H1 (cell line): ENCODE data around the gene PDPK1. TPM values are rescaled to one million over a fixed set of nuclear protein-coding genes. Genes with fewer than 3 reads are reported as not detected.
"Not testable (repeated sequence)": the region's sequence is repeated elsewhere in the genome, so short reads cannot be mapped to it uniquely, and the experiment has no call there.

Source experiments
- CTCF ChIA-PET: fragments of 300-600 bp; sonication (Branson Sonifier 250); formaldehyde crosslinking; loops from one replicate; lab custom pipeline; 2021; ENCODE audit not compliant: partially characterized antibody; lab: Charles Lee
- POLR2A ChIA-PET: fragments of 300-600 bp; sonication (Branson Sonifier 250); formaldehyde crosslinking; loops from one replicate; lab custom pipeline; 2021; ENCODE audit warnings: inconsistent platforms; ENCODE audit not compliant: partially characterized antibody; lab: Charles Lee
- DNase-seq, 2 experiments: peaks; one replicate each; pipeline versions ENCODE4 v3.0.0 to v3.0.0-alpha.2; 2010 to 2022; ENCODE audit warnings: low spot score in 2 of 2, low read depth in 1 of 2, mixed read lengths in 1 of 2
- FAIRE-seq: peaks from 2 replicates; lab custom pipeline; 2011; peaks lifted over from hg19 to GRCh38; lab: Jason Lieb, UNC
- H2AFZ ChIP-seq: 2 replicates; pipeline ENCODE4 v1.8.1; 2012; ENCODE audit warnings: low read length, inconsistent platforms
- H2AK5ac ChIP-seq: 2 replicates; pipeline ENCODE4 v1.6.1; 2013; ENCODE audit warnings: low read depth, low read length
- H2BK120ac ChIP-seq: replicated peaks from 2 replicates; pipeline ENCODE3; 2013; ENCODE audit warnings: low read depth, low read length, inconsistent platforms
- H2BK12ac ChIP-seq: 2 replicates; pipeline ENCODE4 v1.6.1; 2013; ENCODE audit warnings: low read depth, low read length
- H2BK15ac ChIP-seq: 2 replicates; pipeline ENCODE4 v1.6.1; 2013; ENCODE audit warnings: low read length
- H2BK20ac ChIP-seq: 2 replicates; pipeline ENCODE4 v1.6.1; 2013; ENCODE audit warnings: low read length
- H2BK5ac ChIP-seq: 2 replicates; pipeline ENCODE4 v1.6.1; 2013; ENCODE audit warnings: low read depth, low read length
- H3K14ac ChIP-seq: 2 replicates; pipeline ENCODE4 v1.6.1; 2013; ENCODE audit warnings: inconsistent platforms; ENCODE audit not compliant: insufficient read length
- H3K18ac ChIP-seq: 2 replicates; pipeline ENCODE4 v1.6.1; 2013; ENCODE audit warnings: low read length; ENCODE audit errors: extremely low read depth
- H3K23ac ChIP-seq: 2 replicates; pipeline ENCODE4 v1.6.1; 2013; ENCODE audit warnings: inconsistent platforms; ENCODE audit not compliant: insufficient read length
- H3K23me2 ChIP-seq: 2 replicates; pipeline ENCODE4 v1.6.1; 2013; ENCODE audit warnings: low read depth, low read length
- H3K27ac ChIP-seq: 2 replicates; pipeline ENCODE4 v1.6.1; 2011; ENCODE audit warnings: low read depth, low read length, inconsistent platforms
- H3K27me3 ChIP-seq, 4 experiments: replicated peaks in 1 of 4; 1 replicate in 1 of 4; 2 replicates in 3 of 4; pipeline versions ENCODE4 v1.6.1 to v1.8.1; 2011 to 2013; ENCODE audit warnings: low read length in 3 of 4, mild to moderate bottlenecking in 3 of 4, inconsistent platforms in 2 of 4, mixed read lengths in 2 of 4, moderate library complexity in 1 of 4; ENCODE audit not compliant: control insufficient read depth in 3 of 4, insufficient read depth in 3 of 4; ENCODE audit errors: extremely low read depth in 1 of 4
- H3K36me3 ChIP-seq, 4 experiments: 2 replicates each; pipeline versions ENCODE4 v1.6.1 to v1.8.1; 2011 to 2013; ENCODE audit warnings: mild to moderate bottlenecking in 4 of 4, low read length in 3 of 4, moderate library complexity in 2 of 4, control low read depth in 1 of 4, inconsistent platforms in 1 of 4; ENCODE audit not compliant: insufficient read depth in 4 of 4, control insufficient read depth in 2 of 4
- H3K4ac ChIP-seq: replicated peaks from 2 replicates; pipeline ENCODE3; 2013; ENCODE audit warnings: low read length, low read depth, mixed read lengths, inconsistent platforms; ENCODE audit not compliant: insufficient read length
- H3K4me1 ChIP-seq, 4 experiments: replicated peaks in 1 of 4; 1 replicate in 1 of 4; 2 replicates in 3 of 4; pipeline versions ENCODE4 v1.6.1 to v1.8.1; 2011 to 2013; ENCODE audit warnings: low read length in 3 of 4, inconsistent platforms in 2 of 4, mixed read lengths in 1 of 4; ENCODE audit not compliant: insufficient read depth in 4 of 4, control insufficient read depth in 3 of 4
- H3K4me2 ChIP-seq, 2 experiments: 2 replicates each; pipeline versions ENCODE4 v1.6.1 to v1.8.1; 2011 to 2013; ENCODE audit warnings: low read depth in 2 of 2, low read length in 2 of 2, control low read depth in 1 of 2, inconsistent platforms in 1 of 2, mild to moderate bottlenecking in 1 of 2; ENCODE audit not compliant: insufficient read depth in 1 of 2
- H3K4me3 ChIP-seq, 4 experiments: fragments of 200-600, 300-600 bp in 1 of 4; sonication (generic), shearing (Covaris generic), sonication (Bioruptor Twin) in 1 of 4; 2 replicates each; pipeline versions ENCODE4 v1.5.1 to v1.8.1; 2011 to 2016; ENCODE audit warnings: low read length in 4 of 4, low read depth in 3 of 4, control low read depth in 2 of 4, inconsistent platforms in 2 of 4, mild to moderate bottlenecking in 2 of 4, mixed read lengths in 1 of 4, moderate library complexity in 1 of 4; ENCODE audit not compliant: insufficient read depth in 2 of 4; ENCODE audit errors: extremely low read depth in 1 of 4
- H3K56ac ChIP-seq: replicated peaks from 2 replicates; pipeline ENCODE3; 2013; ENCODE audit warnings: low read depth, mild to moderate bottlenecking, mixed read lengths, low read length, inconsistent platforms; ENCODE audit not compliant: insufficient read length
- H3K79me1 ChIP-seq: 2 replicates; pipeline ENCODE4 v1.6.1; 2013; ENCODE audit warnings: low read depth, low read length, control low read depth
- H3K79me2 ChIP-seq, 2 experiments: 2 replicates each; pipeline versions ENCODE4 v1.6.1 to v1.8.1; 2012 to 2013; ENCODE audit warnings: low read length in 2 of 2, mild to moderate bottlenecking in 2 of 2, inconsistent platforms in 1 of 2; ENCODE audit not compliant: insufficient read depth in 2 of 2, control insufficient read depth in 1 of 2
- H3K9ac ChIP-seq, 4 experiments: replicated peaks in 1 of 4; 1 replicate in 1 of 4; 2 replicates in 3 of 4; pipeline versions ENCODE4 v1.6.1 to v1.8.1; 2011 to 2013; ENCODE audit warnings: low read depth in 3 of 4, low read length in 3 of 4, control low read depth in 2 of 4, mild to moderate bottlenecking in 2 of 4, moderate library complexity in 2 of 4, inconsistent platforms in 1 of 4; ENCODE audit errors: extremely low read depth in 1 of 4
- H3K9me3 ChIP-seq, 2 experiments: 2 replicates each; pipeline versions ENCODE4 v1.6.1 to v1.8.1; 2012 to 2013; ENCODE audit warnings: mild to moderate bottlenecking in 2 of 2, moderate library complexity in 2 of 2, control low read depth in 1 of 2, inconsistent platforms in 1 of 2, low read depth in 1 of 2, low read length in 1 of 2, mixed read lengths in 1 of 2; ENCODE audit not compliant: insufficient read depth in 2 of 2
- H4K20me1 ChIP-seq, 2 experiments: replicated peaks in 1 of 2; 2 replicates each; pipeline versions ENCODE3 to v1.8.1; 2011 to 2013; ENCODE audit warnings: inconsistent platforms in 2 of 2, low read length in 2 of 2, mild to moderate bottlenecking in 1 of 2; ENCODE audit not compliant: insufficient read depth in 2 of 2, control insufficient read depth in 1 of 2
- H4K5ac ChIP-seq: 2 replicates; pipeline ENCODE4 v1.6.1; 2013; ENCODE audit warnings: low read length, low read depth, mixed read lengths, inconsistent platforms; ENCODE audit not compliant: insufficient read length
- H4K8ac ChIP-seq: 2 replicates; pipeline ENCODE4 v1.8.0; 2013; ENCODE audit warnings: mild to moderate bottlenecking, moderate library complexity, low read length, inconsistent platforms; ENCODE audit not compliant: insufficient read depth; ENCODE audit errors: extremely low read depth
- H4K91ac ChIP-seq: replicated peaks from 2 replicates; pipeline ENCODE3; 2013; ENCODE audit warnings: low read length, mixed read lengths, inconsistent platforms; ENCODE audit not compliant: insufficient read length
- CTCF ChIP-seq, 3 experiments: IDR thresholded peaks; 1 replicate in 2 of 3; 2 replicates in 1 of 3; pipeline versions ENCODE4 v1.5.1 to v1.6.1; 2011; ENCODE audit warnings: low read length in 3 of 3, mild to moderate bottlenecking in 3 of 3, inconsistent platforms in 2 of 3, low read depth in 1 of 3, moderate library complexity in 1 of 3; ENCODE audit not compliant: insufficient read depth in 1 of 3; ENCODE audit errors: control extremely low read depth in 1 of 3
- RAD21 ChIP-seq, 2 experiments: IDR thresholded peaks in 1 of 2; conservative IDR thresholded peaks in 1 of 2; 2 replicates each; pipeline ENCODE4 v1.6.1; 2011; ENCODE audit warnings: low read depth in 2 of 2, low read length in 2 of 2, improper control_type of control experiment in 1 of 2, inconsistent platforms in 1 of 2, mild to moderate bottlenecking in 1 of 2, moderate library complexity in 1 of 2
- WGBS, 2 experiments: shearing (Covaris generic) in 1 of 2; methylation state at CpG; one replicate each; pipeline versions ENCODE4 v1.1.6 to v1.1.7; 2013 to 2015; ENCODE audit warnings: low lambda C conversion rate in 2 of 2, mixed read lengths in 2 of 2, inconsistent platforms in 1 of 2, low coverage in 1 of 2, missing lambda C conversion rate in 1 of 2; ENCODE audit not compliant: insufficient replicate concordance in 2 of 2, insufficient coverage in 1 of 2, insufficient read length in 1 of 2; ENCODE audit errors: extremely low coverage in 1 of 2, missing lambda C conversion rate in 1 of 2; 5-methylcytosine and 5-hydroxymethylcytosine counted together
- polyA plus RNA-seq, 7 experiments: library from polyadenylated mRNA; depleted of rRNA in 3 of 7; stranded (reverse) in 5 of 7; unstranded in 2 of 7; fragments of >200 nt in 5 of 7; fragments of 200-250 nt in 2 of 7; gene quantifications; 1 replicate in 5 of 7; 2 replicates in 1 of 7; 4 replicates in 1 of 7; pipeline versions ENCODE4 v1.2.1 to v1.2.3, GENCODE V29; 2011 to 2013; ENCODE audit warnings: missing spikeins in 2 of 7, mixed read lengths in 2 of 7
- total RNA-seq: library from RNA; stranded (reverse); fragmentation: NEBNext Ultra II Directional; extraction: Animal tissue kit (Norgen Biotek cat#: 25700); gene quantifications from 2 replicates; pipeline ENCODE4 v1.2.1, GENCODE V29; 2021

Gene PDPK1
- total and polyA plus RNA-seq, 2 of the 8 experiments (the other 6 are each of a cell fraction or from before 2014, with no cell fraction given) = 17.1 to 27.8 TPM

DNA sequence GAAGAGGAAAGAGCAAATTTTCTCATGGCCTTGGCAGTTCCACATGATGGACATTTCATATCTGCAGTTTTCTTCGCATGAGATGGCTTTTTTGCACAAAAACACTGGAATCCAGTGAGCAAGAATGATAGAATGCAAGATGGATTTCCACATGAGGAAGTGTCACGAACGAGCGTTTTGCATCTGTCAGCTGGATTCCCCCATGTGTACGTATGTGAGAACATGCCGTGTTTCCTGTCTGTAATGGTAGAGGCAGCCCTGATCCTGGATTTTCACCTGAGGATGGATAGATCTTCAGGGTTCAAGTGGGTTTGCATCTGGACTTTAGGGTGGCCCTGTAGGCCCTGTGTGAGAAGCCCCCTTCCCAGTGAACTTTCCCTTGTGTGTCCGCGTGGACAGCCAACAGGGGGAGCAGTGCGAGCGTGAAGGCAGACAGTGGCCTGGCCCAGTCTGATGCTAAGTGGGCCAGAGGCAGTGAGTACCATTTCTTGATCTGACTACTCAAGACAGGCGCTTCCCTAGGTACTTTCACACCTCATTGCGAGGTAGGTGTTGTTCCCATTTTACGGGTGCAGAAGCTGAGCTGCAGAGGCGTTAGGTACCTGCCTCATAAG lies 2.1 kb downstream of the PDPK1 start:
- H3K4me1 ChIP-seq, H3K18ac ChIP-seq, H3K36me3 ChIP-seq, H2BK20ac ChIP-seq, H2AK5ac ChIP-seq, H2BK15ac ChIP-seq, H3K56ac ChIP-seq, H3K27ac ChIP-seq, H3K23ac ChIP-seq, H3K4me2 ChIP-seq, H2BK12ac ChIP-seq, H2AFZ ChIP-seq, H4K5ac ChIP-seq, H2BK120ac ChIP-seq, POLR2A ChIA-PET, H3K23me2 ChIP-seq, H2BK5ac ChIP-seq, H3K14ac ChIP-seq, H4K8ac ChIP-seq, H3K9me3 ChIP-seq, H4K20me1 ChIP-seq, H4K91ac ChIP-seq, H3K4ac ChIP-seq, H3K79me1 ChIP-seq, H3K4me3 ChIP-seq, H3K9ac ChIP-seq, H3K27me3 ChIP-seq, FAIRE-seq: not testable (repeated sequence)
- H3K79me2 ChIP-seq = peaks cover 0 to 34% of the 10 kb centered on the region in 2 experiments; a peak in 2 of 4 replicates
- peak; percentile 40 to 50 (median 41) for TF ChIP-seq CTCF (IDR thresholded peaks at IDR 0.05; ENCODE audit: control extremely low read depth in 1 of 3, insufficient read depth in 1 of 3, low read depth in 1 of 3, low read length in 3 of 3)
- peak; percentile 28 to 31; a peak in 3 of 4 replicates for TF ChIP-seq RAD21 (IDR thresholded peaks at IDR 0.05 in 1 of 2, conservative IDR thresholded peaks at IDR 0.05 in 1 of 2; ENCODE audit: low read depth in 2 of 2, low read length in 2 of 2)
- WGBS, 2 experiments = 79% methylated on average over 14 of the region's 14 CpGs; no CpG with 5 or more reads in 1 of the 2 experiments
- CTCF ChIA-PET = interaction anchor here (1.0 kb wide), 1 partner anchor 30 kb away, joined by 4 read pairs; no protein-coding TSS in a partner anchor
- peak in 1 of 2 experiments; percentile 72 for DNase-seq
